Upper lobe of left lung (tissue), 6 donors: ENCODE results near the gene ARID5B. TPM values are rescaled to one million over a fixed set of nuclear protein-coding genes. Genes with fewer than 3 reads are reported as not detected.

Experiments used
- ATAC-seq, 2 donors: fragments of 200-7000 bp; cut with Tn5 transposase; one replicate each; pipeline ENCODE4 v1.9.1; 2022; ENCODE audit warnings: mild to moderate bottlenecking in 2 of 2, moderate library complexity in 2 of 2; ENCODE audit not compliant: low FRiP score in 2 of 2
- DNase-seq, 2 donors: peaks; one replicate each; pipeline ENCODE4 v3.0.0-alpha.2; 2019 to 2020
- H3K27ac ChIP-seq, 4 donors: fragments of 200-600 bp; sonication (generic); one replicate each; pipeline ENCODE4 v1.5.1; 2016 to 2019
- H3K27me3 ChIP-seq, 4 donors: fragments of 200-600 bp; sonication (generic); one replicate each; pipeline ENCODE4 v1.5.1; 2017 to 2019
- H3K36me3 ChIP-seq, 4 donors: fragments of 200-600 bp; sonication (generic); one replicate each; pipeline ENCODE4 v1.5.1; 2016 to 2019
- H3K4me1 ChIP-seq, 4 donors: fragments of 200-600 bp; sonication (generic); one replicate each; pipeline ENCODE4 v1.5.1; 2018 to 2019
- H3K4me3 ChIP-seq, 4 donors: fragments of 200-600 bp; sonication (generic); one replicate each; pipeline ENCODE4 v1.5.1; 2017 to 2019; ENCODE audit warnings: mild to moderate bottlenecking in 2 of 4, moderate library complexity in 1 of 4
- H3K9me3 ChIP-seq, 4 donors: fragments of 200-600 bp; sonication (generic); one replicate each; pipeline ENCODE4 v1.5.1; 2018 to 2019
- CTCF ChIP-seq, 6 experiments: fragments of 450-650 bp in 4 of 6; fragments of 200-600 bp in 2 of 6; sonication (generic) in 2 of 6; IDR thresholded peaks; one replicate each; pipeline ENCODE4 v1.5.1; 2016 to 2019; ENCODE audit warnings: antibody characterized with exemption in 6 of 6
- EP300 ChIP-seq, 4 donors: sonication (generic); formaldehyde crosslinking; IDR thresholded peaks; one replicate each; pipeline ENCODE4 v1.5.1; 2017; ENCODE audit warnings: antibody characterized with exemption in 4 of 4, control low read depth in 2 of 4
- POLR2A ChIP-seq, 4 donors: fragments of 450-650 bp; IDR thresholded peaks; one replicate each; pipeline ENCODE4 v1.5.1; 2016 to 2017; ENCODE audit warnings: antibody characterized with exemption in 4 of 4, mild to moderate bottlenecking in 2 of 4
- POLR2AphosphoS5 ChIP-seq, 2 donors: sonication (generic); formaldehyde crosslinking; IDR thresholded peaks; one replicate each; pipeline ENCODE4 v1.5.1; 2017; ENCODE audit warnings: antibody characterized with exemption in 2 of 2
- WGBS, 2 donors: methylation state at CpG; one replicate each; pipeline ENCODE4 v1.1.5; 2017 to 2018; 5-methylcytosine and 5-hydroxymethylcytosine counted together
- total RNA-seq, 6 donors: library from RNA; depleted of rRNA in 4 of 6; stranded (reverse); fragments of >200 nt in 4 of 6; gene quantifications; one replicate each; pipeline versions ENCODE4 v1.1.0 to v1.2.1, GENCODE V29; 2016 to 2021
- donor health status: DM: no; HTN: no; CAD: no; lungs with moderate emphysema.
- donor health status: DM: no; HTN: yes; CAD: no; lungs with severe emphysema.

The ARID5B gene
- total RNA-seq, 6 donors from 2014 or later = 20.2 to 51.3 (median 28.4) TPM

GRCh38 chr10:62095181-62096122, 194.0 kb downstream of the ARID5B start:
- peaks cover 10 to 27% (median 22%) of the 10 kb centered on the region in 4 donors for H3K36me3 ChIP-seq
- TF ChIP-seq POLR2AphosphoS5 (IDR thresholded peaks at IDR 0.05) (no peak), EP300 (IDR thresholded peaks at IDR 0.05) (peak in 1 of 4 donors; percentile 27)
- 43 to 50% methylated on average over 12 of the region's 12 CpGs for whole genome bisulfite sequencing, 2 donors
- no peaks in the 10 kb centered on the region for H3K9me3 ChIP-seq
- peaks cover 22 to 38% (median 31%) of the 10 kb centered on the region in 4 donors for H3K4me1 ChIP-seq
- peak overlapping the region; percentile 42 to 71 (median 56) for H3K27ac ChIP-seq
- H3K4me3 ChIP-seq = peak overlapping the region in 1 of 4 donors; percentile 10
- ATAC-seq = peak in 1 of 2 donors; percentile 52
- H3K27me3 ChIP-seq = no peaks in the 10 kb centered on the region
- DNase-seq = no peak

GRCh38 chr10:62096256-62096933, 194.9 kb downstream of the ARID5B start:
- DNase-seq (no peak), ATAC-seq (no peak)
- Histone ChIP-seq H3K36me3 (peaks cover 9 to 18% (median 13%) of the 10 kb centered on the region in 4 donors), H3K9me3 (no peaks in the 10 kb centered on the region), H3K4me1 (peaks cover 22 to 38% (median 31%) of the 10 kb centered on the region in 4 donors), H3K27ac (peak overlapping the region; percentile 38 to 52 (median 42)), H3K27me3 (no peaks in the 10 kb centered on the region), H3K4me3 (no peak overlapping the region)
- WGBS, 2 donors = 68 to 83% methylated on average over 4 of the region's 4 CpGs
- TF ChIP-seq POLR2A (IDR thresholded peaks at IDR 0.05) (no peak), CTCF (IDR thresholded peaks at IDR 0.05) (no peak), POLR2AphosphoS5 (IDR thresholded peaks at IDR 0.05) (no peak), EP300 (IDR thresholded peaks at IDR 0.05) (no peak)

- Histone ChIP-seq H3K27ac (no peak overlapping the region), H3K4me3 (no peak overlapping the region), H3K27me3 (no peaks in the 10 kb centered on the region), H3K4me1 (peaks cover 19 to 30% (median 23%) of the 10 kb centered on the region in 4 donors), H3K9me3 (no peaks in the 10 kb centered on the region), H3K36me3 (no peaks in the 10 kb centered on the region)
- no peak for ATAC-seq
- no peak for TF ChIP-seq POLR2AphosphoS5 (IDR thresholded peaks at IDR 0.05)
- DNase-seq = no peak
- 84 to 89% methylated on average over 14 of the region's 14 CpGs for WGBS, 2 donors
Observed at GRCh38 chr10:62098278-62099121, 197.0 kb downstream of the ARID5B start.

GRCh38 chr10:62099299-62099698, 197.8 kb downstream of the ARID5B start:
- H3K9me3 ChIP-seq = no peaks in the 10 kb centered on the region
- H3K4me3 ChIP-seq = no peak overlapping the region
- no peaks in the 10 kb centered on the region for H3K36me3 ChIP-seq
- no peak overlapping the region for H3K27ac ChIP-seq
- ATAC-seq = no peak
- no peak for TF ChIP-seq EP300 (IDR thresholded peaks at IDR 0.05)
- TF ChIP-seq CTCF (IDR thresholded peaks at IDR 0.05) = no peak
- no peak for TF ChIP-seq POLR2A (IDR thresholded peaks at IDR 0.05)
- TF ChIP-seq POLR2AphosphoS5 (IDR thresholded peaks at IDR 0.05) = no peak
- peaks cover 15 to 27% (median 19%) of the 10 kb centered on the region in 4 donors for H3K4me1 ChIP-seq
- WGBS, 2 donors = 74 to 83% methylated on average over 3 of the region's 3 CpGs
- DNase-seq = no peak
- no peaks in the 10 kb centered on the region for H3K27me3 ChIP-seq

- Histone ChIP-seq H3K4me1 (peaks cover 0 to 6% (median 5%) of the 10 kb centered on the region in 4 donors), H3K27me3 (no peaks in the 10 kb centered on the region), H3K27ac (no peak overlapping the region), H3K36me3 (no peaks in the 10 kb centered on the region), H3K9me3 (no peaks in the 10 kb centered on the region), H3K4me3 (no peak overlapping the region)
- WGBS, 2 donors = 81 to 85% methylated on average over 9 of the region's 9 CpGs
- TF ChIP-seq EP300 (IDR thresholded peaks at IDR 0.05) (no peak), POLR2A (IDR thresholded peaks at IDR 0.05) (no peak)
- ATAC-seq = no peak
- DNase-seq = no peak
Observed at GRCh38 chr10:62103857-62104256, 202.4 kb downstream of the ARID5B start.
